ENCODE data around the gene SSNA1.

- TF ChIP-seq CTCF (IDR thresholded peaks at IDR 0.05; ENCODE audit: low read depth, low read length) = no peak
- TF ChIP-seq EZH2phosphoT487 (IDR thresholded peaks at IDR 0.05; ENCODE audit: low read depth) = no peak
These were observed 30.7 kb upstream of the SSNA1 start for GRCh38 chr9:137157618-137158415.
